Measurements from ENCODE around the gene RXRA.

Gene RXRA

GRCh38 chr9:134339183-134339806, 13.0 kb downstream of the RXRA start:
- FAIRE-seq: no peak

DNA sequence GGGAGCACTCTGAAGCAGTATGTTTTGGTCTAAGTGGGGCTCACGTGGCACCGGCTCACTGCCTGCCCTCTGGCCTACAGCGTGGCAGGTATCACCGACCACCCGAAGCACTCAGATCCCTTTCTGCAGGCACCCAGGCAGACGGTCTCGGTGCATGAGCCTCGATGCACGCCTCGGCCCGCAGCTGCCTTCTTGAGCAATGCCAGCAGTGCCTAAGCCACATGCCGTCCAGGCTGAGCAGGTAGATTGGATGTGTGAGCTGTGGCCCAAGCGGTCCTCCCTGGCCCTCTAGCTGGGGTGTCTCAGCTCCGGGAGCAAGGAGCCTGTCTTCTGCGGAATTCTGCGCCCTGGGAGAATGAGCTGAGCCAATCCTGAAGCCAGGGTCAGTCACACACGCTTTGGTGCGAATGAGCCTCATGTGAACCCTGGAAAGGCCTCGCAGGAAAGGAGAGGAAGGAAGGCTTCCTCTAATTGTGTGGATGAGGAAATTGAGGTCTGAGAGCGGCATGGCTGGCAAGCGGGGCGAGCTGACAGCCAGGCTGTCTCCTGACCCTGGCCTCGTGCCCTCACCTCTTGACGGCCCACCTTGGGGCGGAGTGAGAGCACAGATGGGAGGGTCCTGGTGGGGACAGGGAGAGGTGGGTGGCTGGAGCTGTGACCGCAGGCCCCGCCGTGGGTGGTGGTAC, 14.4 kb downstream of the RXRA start:
- no peak for FAIRE-seq

DNA sequence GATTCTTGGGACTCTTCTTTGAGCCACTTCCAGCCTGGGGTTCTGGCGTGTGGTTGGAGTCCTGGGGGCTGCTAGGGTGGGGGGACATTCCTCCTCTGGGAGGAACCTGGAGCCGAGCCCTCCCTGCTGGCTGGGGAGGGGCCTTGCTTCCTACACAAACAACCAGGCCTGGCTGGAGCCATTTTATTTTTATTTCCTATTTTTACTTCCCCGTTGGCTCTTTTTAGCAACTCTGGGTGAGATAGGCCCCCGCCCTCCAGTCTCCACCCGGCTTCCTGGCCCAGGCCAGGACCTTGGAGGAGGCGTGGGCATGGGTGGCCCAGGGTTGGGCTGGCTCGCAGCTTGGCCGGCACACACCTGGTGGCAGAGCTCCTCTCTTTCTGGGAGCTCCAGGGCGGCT, 15.1 kb downstream of the RXRA start:
- no peak for FAIRE-seq

DNA sequence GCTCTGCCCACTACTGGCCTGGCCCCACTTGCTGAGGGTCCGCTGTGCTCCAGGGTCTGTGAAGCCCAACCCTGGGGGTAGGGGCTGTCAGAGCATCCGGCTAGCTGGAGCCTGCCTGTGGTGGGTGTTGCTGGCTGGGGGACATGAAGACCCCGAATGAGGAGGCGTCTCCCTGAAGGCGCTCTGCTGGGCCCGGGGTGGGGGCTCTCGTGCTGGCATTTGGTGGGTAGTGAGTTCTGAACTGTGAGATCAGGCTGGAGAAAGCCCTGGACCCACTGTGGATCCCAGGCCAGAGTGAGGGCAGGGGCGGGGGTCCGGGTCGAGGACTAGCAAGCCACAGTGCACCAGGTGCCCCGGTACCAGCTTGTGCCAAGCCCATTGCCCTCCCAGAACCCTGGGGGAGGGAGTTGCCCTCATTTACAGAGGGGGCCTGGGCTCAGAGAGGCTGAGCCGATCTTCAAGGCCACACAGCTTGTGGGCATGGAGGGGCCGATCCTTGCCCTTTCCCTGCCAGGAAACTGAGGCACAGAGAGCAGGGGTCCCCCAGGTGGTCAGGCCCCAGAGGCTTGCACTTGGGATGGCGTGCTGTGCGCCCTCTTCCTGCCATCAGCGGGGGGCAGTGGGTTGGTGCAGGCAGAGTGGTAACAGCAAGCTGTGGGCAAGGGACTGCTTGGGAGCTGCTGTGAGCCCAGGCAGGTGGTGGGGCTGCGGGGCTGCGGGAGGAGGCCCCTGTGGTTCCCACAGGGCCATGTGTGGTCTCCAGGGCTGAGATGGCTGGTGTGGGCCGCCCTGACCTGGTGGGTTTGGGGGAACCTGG, 15.9 kb downstream of the RXRA start:
- no peak for FAIRE-seq

- FAIRE-seq: no peak
Measured at GRCh38 chr9:134342746-134343115, 16.5 kb downstream of the RXRA start.

- no peak for FAIRE-seq
Measured at GRCh38 chr9:134343637-134344036, 17.4 kb downstream of the RXRA start.

GRCh38 chr9:134344068-134344799, 18.0 kb downstream of the RXRA start:
- FAIRE-seq: no peak

- no peak for FAIRE-seq
Measured at GRCh38 chr9:134344800-134345310, 18.6 kb downstream of the RXRA start.

DNA sequence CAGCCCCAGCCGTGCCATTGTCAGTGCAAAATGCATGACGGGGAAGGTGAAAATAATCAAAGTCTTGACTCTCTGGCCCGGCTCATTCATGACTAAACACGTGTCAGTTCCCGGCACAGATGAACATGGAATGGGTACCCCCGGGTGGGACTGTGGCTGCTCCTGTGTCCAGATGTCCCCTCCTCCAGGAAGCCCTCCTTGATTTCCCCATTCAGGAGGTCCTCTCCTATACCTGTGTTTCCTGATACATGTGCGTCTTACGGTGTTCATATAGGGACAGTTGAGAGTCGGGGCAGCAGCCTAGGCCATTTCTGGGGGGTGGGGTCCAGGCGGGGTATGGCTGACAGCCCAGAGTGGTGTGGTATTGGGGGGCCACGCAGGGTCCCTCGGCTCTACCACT, 19.5 kb downstream of the RXRA start:
- FAIRE-seq: no peak

- no peak for FAIRE-seq
Measured at GRCh38 chr9:134346151-134346550, 19.9 kb downstream of the RXRA start.

GRCh38 chr9:134346840-134347583, 20.8 kb downstream of the RXRA start:
- no peak for FAIRE-seq

DNA sequence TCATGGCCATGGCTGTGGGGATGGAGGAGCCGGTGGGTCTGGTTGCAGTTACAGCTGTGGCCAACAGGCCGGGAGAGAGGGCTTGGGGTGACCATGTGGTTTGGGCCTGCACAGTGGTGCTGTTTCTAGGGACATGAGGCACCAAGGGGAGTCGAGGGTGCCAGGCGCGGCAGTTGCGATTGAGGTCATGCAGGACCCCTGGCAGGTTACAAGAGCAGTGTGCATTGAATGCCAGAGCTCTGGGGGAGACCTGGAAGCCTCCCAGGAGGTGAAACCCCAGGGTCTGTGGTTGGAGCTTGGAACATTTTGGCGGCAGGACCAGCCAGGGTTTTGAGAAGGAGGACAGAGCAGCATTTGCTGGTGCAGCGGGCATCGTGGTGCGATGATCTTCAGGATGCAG, 21.7 kb downstream of the RXRA start:
- no peak for FAIRE-seq

- FAIRE-seq: no peak
Measured at GRCh38 chr9:134348404-134349155, 22.3 kb downstream of the RXRA start.

GRCh38 chr9:134349936-134350335, 23.7 kb downstream of the RXRA start:
- FAIRE-seq: no peak

DNA sequence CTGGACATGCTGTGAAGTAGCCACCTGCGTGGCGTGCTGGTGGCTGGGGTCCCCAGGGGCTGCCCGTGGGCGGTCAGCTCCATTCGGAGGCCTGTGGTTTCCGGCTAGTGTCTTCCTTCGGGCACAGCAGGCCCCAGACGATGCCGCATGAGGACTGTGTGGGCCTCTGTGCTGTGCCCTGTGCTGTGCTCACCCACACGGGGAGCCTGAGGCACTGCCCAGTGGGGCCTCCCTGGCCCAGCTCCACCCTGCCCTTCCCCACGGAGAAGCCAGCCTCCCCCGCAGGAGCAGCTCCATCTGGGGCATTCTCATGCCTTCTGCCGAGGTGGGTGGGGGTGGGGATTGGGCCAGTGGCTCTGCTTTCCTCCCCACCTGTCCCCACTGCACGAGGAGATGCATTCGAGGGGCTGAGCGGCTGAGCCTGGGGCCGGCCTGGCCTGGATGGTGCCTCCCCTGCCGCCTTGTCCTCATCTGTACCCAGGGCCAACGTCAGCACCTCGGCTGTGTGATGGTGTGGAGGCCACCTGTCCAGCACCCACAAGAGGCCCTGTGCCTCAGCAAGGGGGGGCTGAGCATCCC, 24.2 kb downstream of the RXRA start:
- no peak for FAIRE-seq

DNA sequence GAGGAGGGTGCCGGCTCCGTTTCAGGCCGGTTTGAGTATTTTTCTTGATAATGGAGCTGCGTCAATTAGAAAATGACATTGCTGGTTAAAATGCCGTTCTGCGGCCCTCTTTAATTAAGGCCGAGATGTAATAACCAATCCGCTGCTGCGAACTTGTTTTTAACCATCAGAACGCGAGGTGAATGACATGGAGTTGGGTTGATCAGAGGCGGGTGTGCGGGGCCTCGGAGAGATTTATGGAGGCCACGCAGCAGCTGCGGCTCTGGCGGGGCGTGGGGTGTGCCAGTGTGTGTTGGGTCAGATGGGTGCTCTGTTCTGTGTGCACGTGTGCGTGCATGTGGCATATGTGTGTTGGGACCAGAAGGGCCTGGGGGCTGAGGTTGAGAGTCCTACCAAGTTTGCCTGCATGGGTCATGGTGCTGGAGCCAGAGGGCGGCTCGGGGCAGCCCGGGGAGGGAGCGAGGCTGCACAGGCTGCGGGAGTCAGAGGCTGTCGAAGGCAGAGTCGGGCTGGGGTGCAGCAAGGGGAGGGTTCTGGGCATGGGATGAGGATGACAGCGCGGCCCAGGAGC, 25.4 kb downstream of the RXRA start:
- no peak for FAIRE-seq

DNA sequence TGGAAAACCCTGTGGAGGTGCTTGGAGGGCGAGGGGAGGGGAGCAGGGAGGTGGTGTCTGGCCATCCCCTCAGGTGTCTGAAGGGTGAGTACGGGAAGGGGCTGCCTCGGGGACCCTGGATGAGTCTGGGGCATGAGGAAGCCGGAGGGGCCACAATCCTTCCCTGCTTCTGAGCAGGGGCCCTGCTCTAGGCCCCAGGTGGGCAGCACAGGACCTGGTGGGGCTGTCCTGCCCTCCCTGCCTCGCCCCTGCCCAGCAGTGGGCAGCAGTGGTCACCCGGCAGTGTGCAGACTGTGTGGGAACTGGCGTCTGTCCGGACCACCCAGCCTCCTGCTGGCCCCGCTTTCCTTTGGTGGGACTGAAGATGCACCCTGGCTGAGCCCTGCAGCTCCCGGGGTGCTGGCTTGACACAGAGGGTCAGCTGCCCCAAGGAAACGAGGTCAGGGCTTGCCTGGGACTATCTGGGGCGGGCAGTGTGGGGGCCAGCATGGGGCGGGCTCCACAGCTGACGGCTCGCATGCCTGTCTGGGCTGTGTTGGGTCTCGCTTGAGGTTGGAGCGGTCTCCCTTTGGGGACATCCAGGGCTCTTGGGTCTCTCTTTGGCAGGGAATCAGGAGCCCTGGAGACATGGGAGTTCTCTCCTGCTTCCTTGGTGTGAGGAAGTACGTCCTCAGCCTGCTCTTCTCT, 26.1 kb downstream of the RXRA start:
- FAIRE-seq: no peak

DNA sequence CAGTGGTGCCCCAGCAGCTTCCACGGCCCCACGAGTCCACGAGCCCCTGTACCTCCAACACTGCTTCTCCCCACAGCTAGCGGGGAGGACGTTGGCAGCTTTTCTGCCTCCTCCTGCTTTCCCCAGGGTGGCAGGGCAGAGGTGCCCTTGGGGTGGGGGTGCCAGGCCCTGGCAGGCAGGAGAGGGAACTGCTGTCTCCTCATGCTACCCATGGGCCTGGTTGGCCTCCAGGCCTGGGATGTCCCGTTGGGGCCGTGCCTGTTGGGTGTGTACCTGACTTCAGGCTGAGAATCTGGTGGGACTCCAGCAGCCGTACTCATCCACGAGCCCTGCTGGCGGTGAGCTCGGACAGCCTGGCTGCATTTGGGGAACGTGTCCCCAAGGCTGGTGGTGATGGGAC, 27.3 kb downstream of the RXRA start:
- no peak for FAIRE-seq

- FAIRE-seq: no peak
Measured at GRCh38 chr9:134355158-134355557, 28.9 kb downstream of the RXRA start.

Measured in endometrium (tissue), 2 donors.